WTC11 (cell line): Measurements from ENCODE around the gene CARS2.

Experiments used
- ETV6 ChIP-seq: sonication (generic); formaldehyde crosslinking; IDR thresholded peaks from 2 replicates; pipeline ENCODE4 v1.8.1; 2022; ENCODE audit warnings: mild to moderate bottlenecking, missing genetic modification reagents
- FOXP1 ChIP-seq: sonication (generic); formaldehyde crosslinking; IDR thresholded peaks from 2 replicates; pipeline ENCODE4 v1.8.0; 2022; ENCODE audit warnings: missing genetic modification reagents, mild to moderate bottlenecking, moderate library complexity, borderline replicate concordance
- SP1 ChIP-seq: sonication (generic); formaldehyde crosslinking; conservative IDR thresholded peaks from 2 replicates; pipeline ENCODE4 v1.8.1; 2022; ENCODE audit warnings: missing genetic modification reagents
- TP53 ChIP-seq: sonication (generic); formaldehyde crosslinking; IDR thresholded peaks from 2 replicates; pipeline ENCODE4 v1.8.1; 2023; ENCODE audit warnings: mild to moderate bottlenecking, missing genetic modification reagents
- ZNF138 ChIP-seq: sonication (generic); formaldehyde crosslinking; conservative IDR thresholded peaks from 2 replicates; pipeline ENCODE4 v1.8.1; 2022; ENCODE audit warnings: mild to moderate bottlenecking, moderate library complexity, missing genetic modification reagents
- ZNF423 ChIP-seq: fragments of 250-450 bp; sonication (Bioruptor Pico); IDR thresholded peaks from 2 replicates; pipeline ENCODE4 v2.1.2; 2022; ENCODE audit warnings: mild to moderate bottlenecking, moderate library complexity
- TF ChIP-seq, protein P1 (sequence below): sonication (generic); formaldehyde crosslinking; conservative IDR thresholded peaks from 2 replicates; pipeline ENCODE4 v1.8.1; 2022; ENCODE audit warnings: mild to moderate bottlenecking, missing genetic modification reagents
- TF ChIP-seq, protein P2 (sequence below): sonication (generic); formaldehyde crosslinking; IDR thresholded peaks from 2 replicates; pipeline ENCODE4 v1.8.0; 2022; ENCODE audit warnings: mild to moderate bottlenecking, missing genetic modification reagents
- TF ChIP-seq, protein P3 (sequence below): sonication (generic); formaldehyde crosslinking; IDR thresholded peaks from 2 replicates; pipeline ENCODE4 v1.8.0; 2023; ENCODE audit warnings: mild to moderate bottlenecking, missing genetic modification reagents
- TF ChIP-seq, protein P4 (sequence below): sonication (generic); formaldehyde crosslinking; IDR thresholded peaks from 2 replicates; pipeline ENCODE4 v1.8.0; 2022; ENCODE audit warnings: mild to moderate bottlenecking, missing genetic modification reagents

DNA sequence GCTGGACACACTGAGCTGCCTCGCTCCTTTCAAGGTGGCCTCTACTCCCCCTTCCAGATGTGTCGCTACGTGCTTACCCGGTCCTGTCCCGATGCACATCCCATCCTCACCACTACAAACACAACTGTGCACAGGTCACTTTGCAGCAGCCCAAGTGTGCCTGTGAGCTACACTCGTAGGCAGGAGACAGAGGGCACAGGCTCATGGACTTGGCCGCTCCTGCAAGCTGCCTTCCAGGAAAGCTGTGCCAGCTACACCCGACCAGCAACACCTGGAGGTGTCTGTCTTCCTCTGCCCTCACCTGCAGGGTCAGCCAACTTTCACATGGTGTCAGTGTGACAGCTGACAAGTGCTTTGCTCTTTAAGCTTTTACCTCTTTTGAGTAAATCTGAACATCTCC is 15.4 kb downstream of the CARS2 start:
- no peak for TF ChIP-seq TP53 (CRISPR knock-in tag)
- TF ChIP-seq SP1 = no peak
- TF ChIP-seq, protein P1, sequence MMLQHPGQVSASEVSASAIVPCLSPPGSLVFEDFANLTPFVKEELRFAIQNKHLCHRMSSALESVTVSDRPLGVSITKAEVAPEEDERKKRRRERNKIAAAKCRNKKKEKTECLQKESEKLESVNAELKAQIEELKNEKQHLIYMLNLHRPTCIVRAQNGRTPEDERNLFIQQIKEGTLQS (CRISPR knock-in tag) = no peak
- no peak for TF ChIP-seq FOXP1
- TF ChIP-seq, protein P2, sequence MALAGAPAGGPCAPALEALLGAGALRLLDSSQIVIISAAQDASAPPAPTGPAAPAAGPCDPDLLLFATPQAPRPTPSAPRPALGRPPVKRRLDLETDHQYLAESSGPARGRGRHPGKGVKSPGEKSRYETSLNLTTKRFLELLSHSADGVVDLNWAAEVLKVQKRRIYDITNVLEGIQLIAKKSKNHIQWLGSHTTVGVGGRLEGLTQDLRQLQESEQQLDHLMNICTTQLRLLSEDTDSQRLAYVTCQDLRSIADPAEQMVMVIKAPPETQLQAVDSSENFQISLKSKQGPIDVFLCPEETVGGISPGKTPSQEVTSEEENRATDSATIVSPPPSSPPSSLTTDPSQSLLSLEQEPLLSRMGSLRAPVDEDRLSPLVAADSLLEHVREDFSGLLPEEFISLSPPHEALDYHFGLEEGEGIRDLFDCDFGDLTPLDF (CRISPR knock-in tag) = no peak
- TF ChIP-seq ZNF138 (CRISPR knock-in tag) = no peak
- no peak for TF ChIP-seq ETV6
- no peak for TF ChIP-seq ZNF423 (CRISPR knock-in tag)
- TF ChIP-seq, protein P3, sequence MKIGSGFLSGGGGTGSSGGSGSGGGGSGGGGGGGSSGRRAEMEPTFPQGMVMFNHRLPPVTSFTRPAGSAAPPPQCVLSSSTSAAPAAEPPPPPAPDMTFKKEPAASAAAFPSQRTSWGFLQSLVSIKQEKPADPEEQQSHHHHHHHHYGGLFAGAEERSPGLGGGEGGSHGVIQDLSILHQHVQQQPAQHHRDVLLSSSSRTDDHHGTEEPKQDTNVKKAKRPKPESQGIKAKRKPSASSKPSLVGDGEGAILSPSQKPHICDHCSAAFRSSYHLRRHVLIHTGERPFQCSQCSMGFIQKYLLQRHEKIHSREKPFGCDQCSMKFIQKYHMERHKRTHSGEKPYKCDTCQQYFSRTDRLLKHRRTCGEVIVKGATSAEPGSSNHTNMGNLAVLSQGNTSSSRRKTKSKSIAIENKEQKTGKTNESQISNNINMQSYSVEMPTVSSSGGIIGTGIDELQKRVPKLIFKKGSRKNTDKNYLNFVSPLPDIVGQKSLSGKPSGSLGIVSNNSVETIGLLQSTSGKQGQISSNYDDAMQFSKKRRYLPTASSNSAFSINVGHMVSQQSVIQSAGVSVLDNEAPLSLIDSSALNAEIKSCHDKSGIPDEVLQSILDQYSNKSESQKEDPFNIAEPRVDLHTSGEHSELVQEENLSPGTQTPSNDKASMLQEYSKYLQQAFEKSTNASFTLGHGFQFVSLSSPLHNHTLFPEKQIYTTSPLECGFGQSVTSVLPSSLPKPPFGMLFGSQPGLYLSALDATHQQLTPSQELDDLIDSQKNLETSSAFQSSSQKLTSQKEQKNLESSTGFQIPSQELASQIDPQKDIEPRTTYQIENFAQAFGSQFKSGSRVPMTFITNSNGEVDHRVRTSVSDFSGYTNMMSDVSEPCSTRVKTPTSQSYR (CRISPR knock-in tag) = no peak
- TF ChIP-seq, protein P4, sequence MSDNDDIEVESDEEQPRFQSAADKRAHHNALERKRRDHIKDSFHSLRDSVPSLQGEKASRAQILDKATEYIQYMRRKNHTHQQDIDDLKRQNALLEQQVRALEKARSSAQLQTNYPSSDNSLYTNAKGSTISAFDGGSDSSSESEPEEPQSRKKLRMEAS (CRISPR knock-in tag) = no peak
